Stimulated activated CD4-positive, alpha-beta T cell treated with anti-CD3 and anti-CD28 coated beads, Interleukin-12 subunit alpha, Interleukin-12 subunit beta, amount 100 ng/mL, for 24 hours (primary cell): ENCODE results near the gene KIF5A.

Experiments
- DNase-seq, 2 experiments: peaks; one replicate each; pipeline ENCODE4 v3.0.0-alpha.2; 2020; ENCODE audit warnings: low read depth in 2 of 2

Gene KIF5A

DNA sequence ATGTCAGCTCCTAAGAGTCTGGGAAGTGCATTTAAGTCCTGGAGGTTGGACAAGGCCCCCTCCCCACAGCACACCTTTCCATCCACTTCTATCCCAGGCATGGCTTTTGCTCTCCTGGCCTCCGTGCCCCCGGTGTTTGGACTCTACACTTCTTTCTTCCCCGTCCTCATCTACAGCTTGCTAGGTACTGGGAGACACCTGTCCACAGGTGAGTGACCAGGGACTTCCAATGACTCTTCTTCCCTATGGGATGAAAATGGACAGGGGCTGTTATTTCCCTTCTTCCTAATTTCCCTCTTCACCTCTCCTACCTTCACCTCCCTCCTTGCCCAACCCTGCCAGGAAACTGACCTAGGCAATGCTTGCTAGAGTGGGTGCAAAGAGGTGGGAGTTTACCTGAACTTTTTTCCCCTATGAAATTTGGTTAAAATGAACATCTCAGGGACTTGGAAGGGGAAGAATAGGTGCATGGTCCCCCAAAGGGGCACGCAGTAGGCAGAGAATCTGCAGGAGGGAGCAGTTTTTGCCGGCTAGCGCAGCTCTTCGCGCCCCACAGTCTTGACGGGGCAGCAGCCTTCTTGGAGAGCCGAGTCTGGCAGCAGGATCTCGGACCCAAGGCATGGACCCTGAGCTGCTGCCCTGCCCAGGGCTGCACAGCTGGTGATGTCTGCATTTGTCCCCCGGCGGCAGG, 70.5 kb downstream of the KIF5A start:
- no peak for DNase-seq

DNA sequence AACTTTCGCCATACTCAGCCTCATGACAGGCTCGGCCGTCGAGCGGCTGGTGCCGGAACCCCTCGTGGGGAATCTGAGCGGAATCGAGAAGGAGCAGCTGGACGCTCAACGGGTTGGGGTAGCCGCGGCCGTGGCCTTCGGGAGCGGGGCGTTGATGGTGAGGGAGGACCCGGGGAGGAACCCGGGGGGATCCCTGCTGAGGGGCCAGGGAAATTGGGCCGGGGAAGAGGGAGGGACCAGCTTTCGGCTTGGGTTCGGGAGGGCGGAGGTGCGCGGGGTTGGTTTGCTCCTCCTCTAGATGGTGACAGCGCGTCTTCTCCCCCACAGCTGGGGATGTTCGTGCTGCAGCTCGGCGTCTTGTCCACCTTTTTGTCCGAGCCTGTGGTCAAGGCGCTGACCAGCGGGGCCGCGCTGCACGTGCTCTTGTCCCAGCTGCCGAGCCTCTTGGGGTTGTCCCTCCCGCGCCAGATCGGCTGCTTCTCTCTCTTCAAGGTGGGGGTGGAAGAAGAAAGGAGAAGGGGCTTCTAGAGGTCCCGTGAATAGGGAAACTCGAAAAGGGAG, 71.2 kb downstream of the KIF5A start:
- DNase-seq, result no peak

GRCh38 chr12:57621497-57622292, 71.9 kb downstream of the KIF5A start:
- DNase-seq, result no peak

DNA sequence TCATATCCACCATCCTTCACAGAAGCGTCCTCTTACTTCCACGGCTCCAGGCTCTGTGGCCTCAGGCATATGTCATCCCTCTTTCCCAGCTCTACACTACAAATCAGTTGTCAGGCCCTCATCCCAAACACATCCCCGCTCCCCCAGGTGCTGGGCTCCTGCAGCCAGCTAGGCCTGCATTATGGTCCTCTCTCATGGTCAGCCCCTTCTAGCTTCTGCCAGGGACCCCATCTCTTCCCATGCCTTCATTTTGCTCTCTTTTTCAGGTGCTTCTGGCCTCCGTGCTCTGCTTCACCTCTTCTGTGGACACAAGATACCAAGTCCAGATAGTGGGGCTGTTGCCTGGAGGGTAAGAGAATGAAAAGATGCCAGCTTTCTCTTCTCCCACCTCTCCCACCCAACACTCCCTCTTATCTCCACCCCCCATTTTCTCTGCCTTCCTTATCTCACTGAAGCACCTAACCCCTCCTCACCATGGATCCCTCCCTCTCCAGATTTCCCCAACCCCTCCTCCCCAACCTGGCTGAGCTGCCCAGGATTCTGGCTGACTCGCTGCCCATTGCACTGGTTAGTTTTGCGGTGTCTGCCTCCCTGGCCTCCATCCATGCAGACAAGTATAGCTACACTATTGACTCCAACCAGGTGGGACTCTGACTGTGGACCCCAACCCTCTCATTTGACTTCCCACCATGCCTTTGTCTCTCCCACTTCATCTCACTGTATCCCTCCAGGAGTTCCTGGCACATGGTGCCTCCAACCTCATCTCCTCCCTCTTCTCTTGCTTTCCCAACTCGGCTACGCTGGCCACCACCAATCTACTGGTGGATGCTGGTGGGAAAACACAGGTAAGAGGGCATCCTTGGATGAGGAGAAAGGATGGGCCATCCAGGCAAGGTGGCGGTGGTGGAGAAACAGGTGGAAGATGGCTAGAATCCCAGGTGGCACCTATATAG, 72.7 kb downstream of the KIF5A start:
- no peak for DNase-seq

- DNase-seq, result no peak
Measured at GRCh38 chr12:57623385-57623784, 73.5 kb downstream of the KIF5A start.

DNA sequence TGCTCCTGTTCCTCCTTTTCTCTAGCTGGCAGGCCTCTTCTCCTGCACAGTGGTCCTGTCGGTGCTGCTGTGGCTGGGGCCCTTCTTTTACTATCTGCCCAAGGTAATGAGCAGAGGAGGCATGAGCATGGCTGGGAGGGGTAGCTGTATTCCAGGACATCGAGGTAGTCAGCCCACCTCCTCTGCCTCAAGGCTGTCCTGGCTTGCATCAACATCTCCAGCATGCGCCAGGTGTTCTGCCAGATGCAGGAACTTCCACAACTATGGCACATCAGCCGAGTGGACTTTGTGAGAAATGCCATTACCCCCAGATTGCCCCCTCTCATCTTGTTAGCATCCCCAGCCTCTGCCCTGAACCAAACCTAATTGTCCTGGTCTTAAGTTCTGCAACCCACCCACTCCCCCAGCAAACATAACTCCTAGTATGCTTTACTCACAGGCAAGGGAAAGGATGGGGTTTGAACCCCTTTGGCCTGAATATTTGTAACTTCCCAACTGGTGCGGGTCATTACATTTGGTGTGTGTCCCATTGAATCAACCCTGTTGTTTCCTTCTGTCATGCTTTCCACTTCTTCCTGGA, 74.1 kb downstream of the KIF5A start:
- no peak for DNase-seq

DNA sequence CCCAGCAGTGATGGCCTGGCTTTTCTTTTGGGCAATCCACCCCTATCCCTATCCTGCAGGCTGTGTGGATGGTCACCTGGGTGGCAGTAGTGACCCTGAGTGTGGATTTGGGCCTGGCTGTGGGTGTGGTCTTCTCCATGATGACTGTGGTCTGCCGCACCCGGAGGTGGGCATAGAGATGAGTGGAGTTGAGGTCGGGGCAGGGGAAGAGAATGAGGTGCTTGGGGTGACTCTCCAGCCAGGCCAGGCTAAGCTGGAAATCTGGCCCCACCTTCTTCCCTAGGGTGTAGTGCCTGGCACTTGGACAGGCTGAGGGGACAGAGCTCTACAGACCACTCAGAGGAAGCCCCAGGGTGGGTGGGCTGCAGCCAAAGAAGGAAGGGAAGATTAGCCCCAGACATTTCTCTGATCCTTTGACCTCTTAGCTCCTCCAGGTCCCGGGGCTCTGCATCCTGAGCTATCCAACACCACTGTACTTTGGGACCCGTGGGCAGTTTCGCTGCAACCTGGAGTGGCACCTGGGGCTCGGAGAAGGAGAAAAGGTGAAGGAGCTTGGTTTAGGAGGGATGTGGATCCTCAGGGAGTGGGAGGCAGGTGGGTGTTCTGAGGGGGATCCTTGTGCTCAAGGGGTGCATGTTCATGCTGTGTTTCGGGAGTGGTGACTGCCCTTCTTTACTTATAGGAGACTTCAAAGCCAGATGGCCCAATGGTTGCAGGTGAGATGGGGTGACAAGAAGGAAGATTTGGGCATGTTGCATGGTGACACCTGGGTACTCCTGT, 74.8 kb downstream of the KIF5A start:
- no peak for DNase-seq

DNA sequence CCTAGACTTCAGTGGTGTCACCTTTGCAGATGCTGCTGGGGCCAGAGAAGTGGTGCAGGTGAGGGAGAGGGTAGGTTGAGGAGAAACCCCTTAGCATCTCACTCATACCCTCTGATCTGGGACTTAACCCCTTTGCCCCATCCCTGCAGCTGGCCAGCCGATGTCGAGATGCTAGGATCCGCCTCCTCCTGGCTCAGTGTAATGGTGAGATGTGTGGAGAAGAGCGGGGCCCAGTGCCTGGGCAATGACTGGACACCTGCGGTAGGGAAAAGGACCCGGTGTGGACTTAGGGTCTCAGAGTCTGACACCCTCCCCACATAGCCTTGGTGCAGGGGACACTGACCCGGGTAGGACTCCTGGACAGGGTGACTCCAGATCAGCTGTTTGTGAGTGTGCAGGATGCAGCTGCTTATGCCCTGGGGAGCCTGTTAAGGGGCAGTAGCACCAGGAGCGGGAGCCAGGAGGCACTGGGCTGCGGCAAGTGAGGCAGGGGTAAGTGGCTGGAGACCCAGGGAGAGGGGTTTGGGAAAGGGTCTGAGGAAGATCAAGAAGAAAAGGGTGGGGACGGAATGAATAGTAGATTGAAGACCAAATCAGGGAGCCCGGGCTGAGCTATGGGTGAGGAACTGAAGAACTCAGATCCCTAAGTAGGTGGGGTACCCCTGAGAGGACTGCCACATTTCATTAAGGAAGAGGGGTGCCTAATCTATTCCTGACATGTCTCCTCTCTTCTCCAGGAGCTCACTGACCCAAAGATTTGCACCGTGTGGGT, 75.6 kb downstream of the KIF5A start:
- DNase-seq, result no peak

DNA sequence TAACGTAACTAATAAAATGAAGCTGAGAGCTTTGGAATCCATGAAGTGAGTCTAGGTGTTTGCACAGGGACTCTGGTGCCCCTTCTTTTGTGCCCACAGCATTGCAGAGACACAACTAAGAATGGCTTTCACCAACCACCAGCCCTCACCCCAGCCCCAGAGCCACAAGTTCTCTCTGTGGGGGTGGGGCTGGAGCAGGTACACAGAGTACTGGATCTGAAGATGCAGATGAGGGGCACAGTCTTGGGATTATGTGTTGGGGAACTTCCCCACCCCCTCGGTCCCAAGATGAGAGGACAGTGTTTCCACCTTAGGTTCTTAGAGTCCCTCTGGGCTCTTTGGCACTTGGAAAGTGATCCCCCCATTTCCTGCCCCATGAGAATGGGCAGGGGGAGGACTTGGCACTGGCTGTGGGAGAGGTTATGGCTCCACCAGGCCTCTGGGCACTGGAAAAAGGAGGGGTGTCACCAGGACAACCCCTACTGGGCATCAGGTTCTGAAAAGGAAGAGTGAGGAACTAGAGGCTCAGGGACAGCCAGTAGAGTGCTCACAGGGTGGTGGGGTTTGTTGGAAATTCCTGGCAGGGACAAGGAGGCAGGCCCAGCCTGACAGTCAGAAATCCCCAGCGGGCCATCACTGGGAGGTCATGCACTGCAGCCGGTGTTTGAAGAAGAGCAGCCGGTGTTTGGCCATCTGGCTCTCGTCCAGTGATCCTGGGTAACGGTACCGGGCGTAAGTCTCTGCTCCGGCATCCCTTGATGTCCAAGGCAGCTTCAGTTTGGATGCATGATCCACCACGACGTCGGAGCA, 76.5 kb downstream of the KIF5A start:
- DNase-seq, result no peak

GRCh38 chr12:57626921-57627445, 77.1 kb downstream of the KIF5A start:
- DNase-seq, result no peak

DNA sequence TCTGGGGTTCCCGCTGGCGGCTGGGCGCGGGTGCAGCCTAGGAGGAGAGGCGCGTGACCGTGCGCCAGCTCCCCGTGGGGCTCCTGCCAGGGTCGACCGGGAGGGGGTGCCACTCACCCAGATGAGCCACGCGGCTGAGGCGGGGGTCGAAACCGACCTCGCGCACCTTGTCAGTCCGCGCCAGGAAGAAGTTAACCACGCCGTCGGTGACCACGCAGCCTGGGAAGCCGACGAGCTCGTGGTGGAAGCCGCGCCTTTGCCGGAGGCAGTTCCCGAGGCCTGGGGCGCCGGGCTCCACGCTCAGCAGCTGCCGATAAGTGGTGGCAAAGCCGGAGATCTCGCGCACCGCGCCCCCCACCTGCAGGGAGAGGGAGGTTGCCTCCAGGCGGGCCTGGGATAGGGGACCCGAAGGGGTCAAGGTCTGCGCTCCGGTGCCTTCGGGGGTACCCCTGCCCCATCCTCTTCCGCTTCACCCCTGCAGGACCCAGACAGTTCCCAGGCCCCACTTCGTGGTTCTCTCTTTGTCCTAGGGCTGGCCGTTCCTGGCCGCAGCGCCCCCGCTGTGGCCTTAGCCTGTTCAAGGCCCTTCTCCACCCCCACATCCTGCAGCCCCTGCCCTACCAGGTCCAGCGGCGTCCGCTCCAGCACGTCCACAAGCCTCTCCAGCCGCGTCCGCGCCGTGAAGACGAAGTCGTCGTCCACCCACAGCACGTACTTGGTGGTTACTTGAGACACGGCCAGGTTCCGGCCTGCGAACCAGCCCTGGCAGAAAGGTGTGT, 77.8 kb downstream of the KIF5A start:
- DNase-seq, result no peak

GRCh38 chr12:57628280-57629191, 78.7 kb downstream of the KIF5A start:
- no peak for DNase-seq

DNA sequence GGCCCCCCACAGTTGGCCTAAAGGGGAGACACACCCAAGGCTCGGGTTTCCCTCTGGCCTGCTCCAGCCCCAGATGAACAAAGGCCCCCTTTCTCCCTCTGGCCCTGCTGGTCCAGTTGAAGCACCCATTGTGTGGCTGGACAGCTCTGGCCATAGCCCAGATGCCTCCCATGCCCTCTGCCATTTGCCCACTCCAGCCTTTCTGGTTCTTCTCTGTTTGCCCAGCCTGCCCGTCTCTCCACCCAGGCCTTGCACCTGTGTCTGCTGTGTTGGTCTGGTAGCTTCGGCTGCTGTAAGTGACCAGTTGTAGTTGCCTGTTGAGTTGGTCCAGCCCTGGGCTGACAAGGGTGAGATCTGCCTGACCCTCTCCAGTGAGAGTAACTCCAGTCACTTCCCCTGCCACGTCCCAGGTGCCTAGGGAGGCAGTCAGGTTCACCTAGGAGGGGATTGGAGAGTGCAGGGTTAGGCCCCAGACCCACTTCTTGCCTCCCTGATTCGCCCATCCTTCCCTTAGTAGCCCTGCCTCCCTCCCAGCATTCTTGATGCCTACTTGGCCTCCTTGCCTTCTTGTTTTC, 80.1 kb downstream of the KIF5A start:
- no peak for DNase-seq

DNA sequence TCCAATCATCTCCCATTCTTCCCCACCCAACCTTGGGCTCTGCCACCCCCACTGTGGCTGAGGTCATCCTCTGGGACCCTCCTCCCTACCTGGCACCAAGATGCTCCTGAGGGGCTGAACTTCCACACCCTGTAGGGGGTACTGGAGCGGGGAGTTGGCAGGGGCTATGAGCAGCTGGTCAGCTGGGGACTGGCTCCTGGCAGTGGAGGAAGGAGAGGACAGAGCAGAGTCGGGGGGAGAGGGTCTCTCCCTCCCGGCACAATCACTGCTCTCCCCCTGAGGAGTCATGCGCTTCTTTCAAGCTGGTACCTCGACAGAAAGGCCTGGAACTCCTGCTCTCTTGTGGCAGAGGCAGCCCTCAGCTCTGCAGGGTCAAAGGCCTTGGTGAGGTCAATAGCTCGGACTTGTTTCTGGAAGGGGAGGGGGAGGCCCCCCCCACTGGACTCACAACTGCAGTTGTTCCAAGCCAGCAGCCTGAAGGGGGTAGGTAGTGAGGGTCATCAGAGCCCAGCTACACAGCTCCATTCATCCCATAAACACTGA, 81.1 kb downstream of the KIF5A start:
- DNase-seq, result no peak

GRCh38 chr12:57631566-57632072, 81.8 kb downstream of the KIF5A start:
- DNase-seq, result no peak
